ENCODE results near the gene UTP14A.

UTP14A gene

DNA sequence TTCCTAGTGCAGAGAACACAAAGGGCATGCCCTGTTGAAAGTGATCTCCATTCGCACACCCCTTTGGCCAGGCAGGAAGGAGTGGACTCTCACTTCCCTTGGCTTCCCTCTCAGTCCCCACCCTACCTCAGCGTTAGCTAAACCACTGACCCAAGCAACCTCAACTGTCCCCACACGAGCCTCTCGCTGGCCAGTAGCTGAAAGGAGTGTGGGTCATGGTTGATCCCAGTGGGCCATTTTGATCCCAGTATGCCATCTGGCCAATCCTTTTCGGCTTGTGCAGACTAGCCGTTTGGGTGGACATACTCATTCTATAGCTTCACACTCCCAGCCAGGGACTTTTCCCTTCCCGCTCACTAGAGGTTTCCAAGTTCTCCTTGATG lies 52.1 kb downstream of the UTP14A start:
- H3K36me3 ChIP-seq (ENCODE audit: control insufficient read depth in 1 of 2, insufficient read depth in 2 of 2, low read length in 2 of 2), result no peaks in the 10 kb centered on the region
- no peak overlapping the region for H3K27ac ChIP-seq (ENCODE audit: low read depth, low read length)
- peak overlapping the region; percentile 55 to 69 for H3K4me3 ChIP-seq (ENCODE audit: low read depth in 1 of 2, low read length in 2 of 2)
- peaks cover 16% of the 10 kb centered on the region in 2 donors for H3K4me1 ChIP-seq (ENCODE audit: control insufficient read depth in 1 of 2, insufficient read depth in 2 of 2, low read length in 2 of 2)
- no peaks in the 10 kb centered on the region for H3K9me3 ChIP-seq (ENCODE audit: control insufficient read depth in 1 of 2, low read length in 2 of 2)
- H3K27me3 ChIP-seq (ENCODE audit: control insufficient read depth in 1 of 2, insufficient read depth in 2 of 2, low read length in 2 of 2), result no peaks in the 10 kb centered on the region
- H3K9ac ChIP-seq (ENCODE audit: low read depth in 1 of 2, low read length in 2 of 2), result no peak overlapping the region

DNA sequence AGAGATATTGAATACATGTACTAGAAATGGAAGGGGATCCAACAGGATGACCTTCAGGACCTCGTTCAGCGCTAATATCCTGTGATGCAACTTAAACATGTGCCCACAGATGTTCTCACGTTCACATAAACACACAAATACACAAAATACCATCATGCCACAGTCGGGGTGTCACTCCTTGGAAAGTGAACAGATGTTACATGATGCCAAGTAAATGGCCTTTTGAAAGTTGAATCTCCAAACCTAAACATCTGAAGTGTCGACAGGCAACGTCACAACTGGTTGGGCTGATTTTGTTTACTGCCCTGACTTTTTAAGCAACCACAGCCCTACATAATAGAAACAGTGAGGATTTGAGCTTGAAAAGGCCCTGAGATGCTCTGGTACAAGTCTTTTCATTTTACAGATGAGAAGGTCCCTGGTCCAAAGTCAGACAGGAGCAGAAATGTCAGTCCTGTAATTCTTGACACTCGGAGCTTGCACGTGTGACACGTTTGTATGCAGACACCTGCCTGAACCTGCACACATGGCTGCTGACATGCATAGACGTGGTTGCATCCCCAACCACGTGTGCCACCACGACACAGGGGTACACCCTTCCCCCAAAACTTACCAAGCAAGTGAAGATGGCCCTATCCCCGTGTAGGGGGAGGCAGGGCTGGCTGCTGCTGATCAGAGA lies 53.0 kb downstream of the UTP14A start:
- no peaks in the 10 kb centered on the region for H3K9me3 ChIP-seq (ENCODE audit: control insufficient read depth in 1 of 2, low read length in 2 of 2)
- H3K27ac ChIP-seq (ENCODE audit: low read depth, low read length), result no peak overlapping the region
- peaks cover 16% of the 10 kb centered on the region in 2 donors for H3K4me1 ChIP-seq (ENCODE audit: control insufficient read depth in 1 of 2, insufficient read depth in 2 of 2, low read length in 2 of 2)
- no peak overlapping the region for H3K4me3 ChIP-seq (ENCODE audit: low read depth in 1 of 2, low read length in 2 of 2)
- H3K9ac ChIP-seq (ENCODE audit: low read depth in 1 of 2, low read length in 2 of 2), result no peak overlapping the region
- no peaks in the 10 kb centered on the region for H3K36me3 ChIP-seq (ENCODE audit: control insufficient read depth in 1 of 2, insufficient read depth in 2 of 2, low read length in 2 of 2)
- no peaks in the 10 kb centered on the region for H3K27me3 ChIP-seq (ENCODE audit: control insufficient read depth in 1 of 2, insufficient read depth in 2 of 2, low read length in 2 of 2)

DNA sequence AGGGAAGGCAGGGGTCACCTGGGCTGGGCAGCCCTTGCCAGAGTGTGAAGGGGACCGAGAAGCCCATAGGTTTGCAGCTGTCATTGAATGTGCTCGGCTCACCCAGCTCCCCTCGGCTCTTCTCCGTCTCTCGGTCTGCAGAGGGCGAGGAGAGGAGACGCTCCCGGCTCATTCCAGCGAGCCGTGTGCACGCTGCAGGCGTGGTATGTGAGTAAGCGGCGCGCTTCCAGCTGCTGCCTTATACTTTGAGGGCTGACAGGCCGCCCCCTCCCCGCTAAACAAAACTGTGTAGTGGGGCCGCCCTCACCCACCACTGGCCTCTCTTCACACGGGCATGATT lies 53.5 kb downstream of the UTP14A start:
- no peak overlapping the region for H3K9ac ChIP-seq (ENCODE audit: low read depth in 1 of 2, low read length in 2 of 2)

DNA sequence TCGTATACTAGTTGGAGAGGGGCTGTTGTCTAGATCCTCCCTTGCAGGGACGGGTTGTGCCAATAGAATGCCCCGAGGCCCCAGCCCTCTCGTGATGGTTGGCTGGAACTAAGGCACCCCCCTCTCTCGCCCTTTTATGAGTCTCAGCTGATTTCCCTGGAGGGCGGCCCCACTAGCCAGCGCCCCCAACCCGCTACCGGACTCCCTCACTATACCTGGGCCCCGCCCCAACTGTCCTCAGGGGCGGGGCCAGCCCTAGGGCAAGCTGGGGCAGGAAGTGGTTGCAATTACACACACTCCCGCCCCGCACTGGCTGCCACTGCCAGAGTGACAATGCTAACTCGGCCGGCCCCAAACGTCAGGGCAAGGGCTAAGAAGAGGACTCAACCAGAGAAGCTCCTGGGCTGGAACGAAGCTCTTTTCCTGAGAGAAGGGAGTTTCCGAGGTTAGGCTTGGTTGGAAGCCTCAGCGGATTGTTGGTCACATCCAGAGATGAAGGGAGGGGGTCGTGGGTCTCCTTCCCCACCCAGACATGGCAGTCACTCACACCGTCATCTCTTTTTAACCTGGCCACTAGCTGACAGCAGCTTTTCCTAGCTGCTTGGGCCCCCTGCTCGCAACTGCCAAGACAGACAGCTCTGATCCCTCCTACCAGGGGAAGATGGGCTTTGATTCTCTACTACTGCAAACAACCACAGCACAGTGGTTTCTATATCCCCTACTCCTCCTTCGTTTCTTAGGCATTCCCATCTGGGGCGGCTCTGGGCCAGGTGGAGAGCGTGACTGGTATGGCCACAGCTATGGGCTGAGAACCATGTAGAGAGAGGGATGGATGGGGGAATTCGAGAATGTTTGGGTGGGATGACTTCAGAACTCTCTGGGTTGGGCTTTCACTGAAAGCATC lies 55.5 kb downstream of the UTP14A start:
- Histone ChIP-seq H3K27me3 (ENCODE audit: control insufficient read depth in 1 of 2, insufficient read depth in 2 of 2, low read length in 2 of 2) (no peaks in the 10 kb centered on the region), H3K36me3 (ENCODE audit: control insufficient read depth in 1 of 2, insufficient read depth in 2 of 2, low read length in 2 of 2) (no peaks in the 10 kb centered on the region), H3K4me1 (ENCODE audit: control insufficient read depth in 1 of 2, insufficient read depth in 2 of 2, low read length in 2 of 2) (peaks cover 16% of the 10 kb centered on the region in 2 donors), H3K4me3 (ENCODE audit: low read depth in 1 of 2, low read length in 2 of 2) (peak overlapping the region; percentile 33 to 45), H3K9ac (ENCODE audit: low read depth in 1 of 2, low read length in 2 of 2) (peak overlapping the region; percentile 29), H3K27ac (ENCODE audit: low read depth, low read length) (no peak overlapping the region), H3K9me3 (ENCODE audit: control insufficient read depth in 1 of 2, low read length in 2 of 2) (no peaks in the 10 kb centered on the region)

More for the DNA sequence above, 53.5 kb downstream of the UTP14A start:
- H3K4me1 ChIP-seq (ENCODE audit: control insufficient read depth in 1 of 2, insufficient read depth in 2 of 2, low read length in 2 of 2), result peaks cover 16% of the 10 kb centered on the region in 2 donors
- H3K27ac ChIP-seq (ENCODE audit: low read depth, low read length), result no peak overlapping the region
- H3K27me3 ChIP-seq (ENCODE audit: control insufficient read depth in 1 of 2, insufficient read depth in 2 of 2, low read length in 2 of 2), result no peaks in the 10 kb centered on the region
- H3K4me3 ChIP-seq (ENCODE audit: low read depth in 1 of 2, low read length in 2 of 2), result no peak overlapping the region
- no peaks in the 10 kb centered on the region for H3K9me3 ChIP-seq (ENCODE audit: control insufficient read depth in 1 of 2, low read length in 2 of 2)
- H3K36me3 ChIP-seq (ENCODE audit: control insufficient read depth in 1 of 2, insufficient read depth in 2 of 2, low read length in 2 of 2), result no peaks in the 10 kb centered on the region

- Histone ChIP-seq H3K36me3 (ENCODE audit: control insufficient read depth in 1 of 2, insufficient read depth in 2 of 2, low read length in 2 of 2) (no peaks in the 10 kb centered on the region), H3K27me3 (ENCODE audit: control insufficient read depth in 1 of 2, insufficient read depth in 2 of 2, low read length in 2 of 2) (no peaks in the 10 kb centered on the region), H3K9ac (ENCODE audit: low read depth in 1 of 2, low read length in 2 of 2) (no peak overlapping the region), H3K9me3 (ENCODE audit: control insufficient read depth in 1 of 2, low read length in 2 of 2) (no peaks in the 10 kb centered on the region), H3K4me1 (ENCODE audit: control insufficient read depth in 1 of 2, insufficient read depth in 2 of 2, low read length in 2 of 2) (peaks cover 9 to 12% of the 10 kb centered on the region in 2 donors), H3K4me3 (ENCODE audit: low read depth in 1 of 2, low read length in 2 of 2) (no peak overlapping the region), H3K27ac (ENCODE audit: low read depth, low read length) (no peak overlapping the region)
These were observed 57.8 kb downstream of the UTP14A start for GRCh38 chrX:129963729-129964128.

DNA sequence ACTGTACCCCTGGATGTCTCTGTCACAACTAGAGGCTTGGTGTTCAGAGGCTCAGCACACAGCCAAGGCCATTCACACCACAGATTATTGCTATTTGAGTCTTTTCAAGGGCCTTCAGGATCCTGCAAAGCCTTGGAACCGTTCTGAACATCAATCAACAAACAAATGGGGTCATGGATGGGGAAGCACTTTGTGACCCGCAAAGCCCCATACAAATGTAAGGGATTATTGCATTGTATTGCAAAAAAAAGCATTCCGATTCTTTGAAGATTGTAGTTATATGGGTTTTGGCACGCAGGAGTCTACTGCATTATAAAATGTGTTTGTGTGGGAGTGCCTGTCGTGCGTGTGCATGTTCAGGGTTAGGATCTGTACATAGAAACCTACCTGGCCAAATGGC lies 59.2 kb downstream of the UTP14A start:
- Histone ChIP-seq H3K9me3 (ENCODE audit: control insufficient read depth in 1 of 2, low read length in 2 of 2) (no peaks in the 10 kb centered on the region), H3K9ac (ENCODE audit: low read depth in 1 of 2, low read length in 2 of 2) (no peak overlapping the region), H3K4me1 (ENCODE audit: control insufficient read depth in 1 of 2, insufficient read depth in 2 of 2, low read length in 2 of 2) (peaks cover 0 to 5% of the 10 kb centered on the region in 2 donors), H3K36me3 (ENCODE audit: control insufficient read depth in 1 of 2, insufficient read depth in 2 of 2, low read length in 2 of 2) (no peaks in the 10 kb centered on the region), H3K4me3 (ENCODE audit: low read depth in 1 of 2, low read length in 2 of 2) (no peak overlapping the region), H3K27ac (ENCODE audit: low read depth, low read length) (no peak overlapping the region), H3K27me3 (ENCODE audit: control insufficient read depth in 1 of 2, insufficient read depth in 2 of 2, low read length in 2 of 2) (no peaks in the 10 kb centered on the region)

DNA sequence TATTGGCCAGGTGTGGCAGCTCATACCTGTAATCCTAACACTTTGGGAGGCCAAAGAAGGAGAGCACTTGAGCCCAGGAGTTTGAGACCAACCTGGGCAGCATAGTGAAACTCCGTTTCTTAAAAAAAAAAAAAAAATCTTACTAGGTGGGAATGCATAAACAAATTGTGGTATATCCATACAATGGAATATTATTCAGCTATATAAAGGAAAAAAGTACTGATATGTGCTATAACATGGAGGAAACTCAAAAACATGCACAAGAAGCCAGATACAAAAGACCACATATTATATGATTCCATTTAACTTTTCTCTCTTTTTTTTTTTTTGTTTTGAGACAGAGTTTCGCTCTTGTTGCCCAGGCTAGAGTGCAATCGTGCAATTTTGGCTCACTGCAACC lies 63.0 kb downstream of the UTP14A start:
- no peaks in the 10 kb centered on the region for H3K9me3 ChIP-seq (ENCODE audit: control insufficient read depth in 1 of 2, low read length in 2 of 2)
- H3K9ac ChIP-seq (ENCODE audit: low read depth in 1 of 2, low read length in 2 of 2), result no peak overlapping the region
- H3K36me3 ChIP-seq (ENCODE audit: control insufficient read depth in 1 of 2, insufficient read depth in 2 of 2, low read length in 2 of 2), result no peaks in the 10 kb centered on the region
- H3K27me3 ChIP-seq (ENCODE audit: control insufficient read depth in 1 of 2, insufficient read depth in 2 of 2, low read length in 2 of 2), result no peaks in the 10 kb centered on the region
- no peaks in the 10 kb centered on the region for H3K4me1 ChIP-seq (ENCODE audit: control insufficient read depth in 1 of 2, insufficient read depth in 2 of 2, low read length in 2 of 2)
- no peak overlapping the region for H3K4me3 ChIP-seq (ENCODE audit: low read depth in 1 of 2, low read length in 2 of 2)
- no peak overlapping the region for H3K27ac ChIP-seq (ENCODE audit: low read depth, low read length)

DNA sequence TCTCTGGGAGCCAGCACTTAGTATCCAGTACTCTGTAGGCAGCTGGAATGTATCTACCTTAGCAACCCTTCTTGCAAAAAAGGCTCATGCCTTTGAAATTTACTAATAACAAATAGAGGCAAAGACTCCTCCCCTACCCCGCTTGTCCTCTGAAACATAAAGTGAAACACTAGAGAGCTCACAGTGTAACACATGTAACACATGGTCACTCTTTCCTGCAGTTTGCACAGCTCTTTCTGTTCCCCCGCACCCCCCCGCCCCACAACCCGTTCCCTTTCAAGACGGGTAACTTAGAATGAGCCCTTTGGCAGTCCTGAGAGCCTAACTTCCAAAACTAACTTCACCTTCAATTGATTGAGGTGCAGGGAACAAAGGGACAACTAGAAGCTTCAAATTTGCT lies 70.5 kb downstream of the UTP14A start:
- no peak overlapping the region for H3K4me3 ChIP-seq (ENCODE audit: low read depth in 1 of 2, low read length in 2 of 2)
- no peak overlapping the region for H3K27ac ChIP-seq (ENCODE audit: low read depth, low read length)
- H3K4me1 ChIP-seq (ENCODE audit: control insufficient read depth in 1 of 2, insufficient read depth in 2 of 2, low read length in 2 of 2), result no peaks in the 10 kb centered on the region
- H3K27me3 ChIP-seq (ENCODE audit: control insufficient read depth in 1 of 2, insufficient read depth in 2 of 2, low read length in 2 of 2), result no peaks in the 10 kb centered on the region
- H3K36me3 ChIP-seq (ENCODE audit: control insufficient read depth in 1 of 2, insufficient read depth in 2 of 2, low read length in 2 of 2), result no peaks in the 10 kb centered on the region
- no peak overlapping the region for H3K9ac ChIP-seq (ENCODE audit: low read depth in 1 of 2, low read length in 2 of 2)
- no peaks in the 10 kb centered on the region for H3K9me3 ChIP-seq (ENCODE audit: control insufficient read depth in 1 of 2, low read length in 2 of 2)
